GM12864 (cell line): ENCODE measurements around the gene CMTM6.
"Not testable (repeated sequence)": the region's sequence is repeated elsewhere in the genome, so short reads cannot be mapped to it uniquely, and the experiment has no call there.

Experiments
- DNase-seq: peaks from one replicate; pipeline ENCODE4 v3.0.0-alpha.2; 2011; ENCODE audit warnings: low read depth
- H3K4me3 ChIP-seq: 2 replicates; pipeline ENCODE4 v1.5.1; 2011; ENCODE audit warnings: mild to moderate bottlenecking, low read depth, low read length, control low read depth
- CTCF ChIP-seq: IDR thresholded peaks from 2 replicates; pipeline ENCODE4 v1.5.1; 2011; ENCODE audit warnings: low read depth, mild to moderate bottlenecking, moderate library complexity, low read length, control low read depth, inconsistent platforms; ENCODE audit errors: missing control alignments

The CMTM6 gene

GRCh38 chr3:32540899-32541298 lies 38.2 kb upstream of the CMTM6 start:
- no peak for TF ChIP-seq CTCF
- no peak for DNase-seq
- no peak overlapping the region for H3K4me3 ChIP-seq

GRCh38 chr3:32532434-32532833 lies 29.8 kb upstream of the CMTM6 start:
- H3K4me3 ChIP-seq = no peak overlapping the region
- no peak for TF ChIP-seq CTCF
- DNase-seq = no peak

GRCh38 chr3:32531010-32531647 lies 28.5 kb upstream of the CMTM6 start:
- TF ChIP-seq CTCF = no peak
- no peak overlapping the region for H3K4me3 ChIP-seq
- no peak for DNase-seq

GRCh38 chr3:32525720-32526119 lies 23.1 kb upstream of the CMTM6 start:
- DNase-seq = no peak
- TF ChIP-seq CTCF = no peak
- no peak overlapping the region for H3K4me3 ChIP-seq

- no peak for DNase-seq
- TF ChIP-seq CTCF = no peak
- no peak overlapping the region for H3K4me3 ChIP-seq
Observed at GRCh38 chr3:32522682-32523081, 20.0 kb upstream of the CMTM6 start.

- not testable (repeated sequence) for DNase-seq, H3K4me3 ChIP-seq
Observed at GRCh38 chr3:32518921-32519320, 16.3 kb upstream of the CMTM6 start.

- not testable (repeated sequence) for H3K4me3 ChIP-seq
Observed at GRCh38 chr3:32516751-32517150, 14.1 kb upstream of the CMTM6 start.

GRCh38 chr3:32511005-32511404 lies 8.4 kb upstream of the CMTM6 start:
- TF ChIP-seq CTCF = no peak
- H3K4me3 ChIP-seq = no peak overlapping the region
- no peak for DNase-seq

More at GRCh38 chr3:32516751-32517150, 14.1 kb upstream of the CMTM6 start:
- not testable (repeated sequence) for DNase-seq
